ENCODE measurements around the gene FABP7.

Gene FABP7

DNA sequence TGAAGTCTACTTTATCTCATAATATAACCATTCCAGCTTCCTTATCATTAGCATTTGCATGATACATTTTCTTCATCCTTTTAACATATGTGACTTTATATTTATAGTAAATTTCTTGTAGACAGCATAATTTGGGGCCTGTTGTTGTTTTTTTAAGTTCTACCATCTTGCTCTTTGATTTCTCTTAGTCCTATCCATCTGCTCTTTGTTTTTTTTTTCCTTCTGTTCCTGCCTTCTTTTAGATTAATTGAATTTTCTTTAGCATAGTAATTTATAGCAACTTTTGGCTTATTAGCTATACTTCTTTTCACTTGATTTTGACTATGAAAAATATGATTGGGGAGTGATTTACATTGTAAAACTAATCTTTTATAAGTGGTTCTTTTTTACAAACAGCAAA is 19.2 kb upstream of the FABP7 start:
- DNase-seq (ENCODE audit: low spot score), result no peak

DNA sequence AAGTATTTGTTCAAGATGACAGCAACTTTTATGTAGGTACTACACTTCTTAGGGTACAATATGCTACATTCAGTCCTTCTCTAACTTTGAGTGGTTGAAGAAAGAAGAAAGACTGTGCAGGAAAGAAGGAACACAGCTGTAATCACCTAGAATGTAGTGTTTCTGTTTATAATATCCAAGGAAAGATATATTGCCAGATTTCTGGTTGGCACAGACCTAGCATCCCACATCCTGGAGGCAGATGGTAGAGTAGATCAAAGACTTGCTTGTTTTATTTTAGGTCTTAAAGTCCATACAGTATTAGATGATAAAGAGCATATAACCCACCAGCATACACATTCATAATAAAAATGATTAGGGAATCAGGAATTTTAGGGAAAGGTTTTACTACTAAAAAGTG is 13.3 kb upstream of the FABP7 start:
- no peak for DNase-seq (ENCODE audit: low spot score)

DNA sequence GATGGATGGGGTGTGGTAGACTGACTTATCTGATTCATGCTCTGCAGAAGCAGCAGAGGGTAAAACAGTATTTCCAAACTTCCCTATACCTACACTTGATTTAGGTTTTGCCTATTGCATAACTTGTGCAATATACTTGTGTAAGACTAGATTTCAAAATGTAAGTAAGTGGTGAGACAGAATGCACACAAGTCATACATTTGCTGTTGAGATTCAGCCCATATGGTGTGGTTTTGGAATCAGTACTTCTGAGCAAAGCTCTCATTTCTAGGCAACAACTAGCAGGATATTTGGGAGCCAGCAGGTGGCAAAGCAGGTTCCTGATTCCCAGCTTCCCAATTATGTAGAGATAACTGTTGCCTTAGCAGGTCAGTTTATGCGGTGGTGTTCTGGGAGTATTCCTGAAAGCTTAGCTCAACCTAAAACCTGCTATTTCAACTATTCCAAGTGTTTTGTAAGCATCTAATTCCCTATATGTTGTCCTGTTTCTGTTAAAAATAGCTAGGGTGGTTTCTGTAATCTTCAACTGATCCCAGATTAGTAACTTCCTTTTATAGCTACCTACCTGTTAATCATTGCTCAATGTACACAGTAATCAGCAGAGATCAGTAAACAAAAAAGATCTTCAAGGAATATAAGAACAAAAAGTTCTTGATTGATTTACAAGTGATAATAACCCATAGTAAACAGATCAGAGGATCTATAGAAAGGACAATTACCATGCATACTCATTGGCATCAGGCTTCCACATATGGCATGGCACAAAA is 8.5 kb upstream of the FABP7 start:
- DNase-seq (ENCODE audit: low spot score), result no peak

DNA sequence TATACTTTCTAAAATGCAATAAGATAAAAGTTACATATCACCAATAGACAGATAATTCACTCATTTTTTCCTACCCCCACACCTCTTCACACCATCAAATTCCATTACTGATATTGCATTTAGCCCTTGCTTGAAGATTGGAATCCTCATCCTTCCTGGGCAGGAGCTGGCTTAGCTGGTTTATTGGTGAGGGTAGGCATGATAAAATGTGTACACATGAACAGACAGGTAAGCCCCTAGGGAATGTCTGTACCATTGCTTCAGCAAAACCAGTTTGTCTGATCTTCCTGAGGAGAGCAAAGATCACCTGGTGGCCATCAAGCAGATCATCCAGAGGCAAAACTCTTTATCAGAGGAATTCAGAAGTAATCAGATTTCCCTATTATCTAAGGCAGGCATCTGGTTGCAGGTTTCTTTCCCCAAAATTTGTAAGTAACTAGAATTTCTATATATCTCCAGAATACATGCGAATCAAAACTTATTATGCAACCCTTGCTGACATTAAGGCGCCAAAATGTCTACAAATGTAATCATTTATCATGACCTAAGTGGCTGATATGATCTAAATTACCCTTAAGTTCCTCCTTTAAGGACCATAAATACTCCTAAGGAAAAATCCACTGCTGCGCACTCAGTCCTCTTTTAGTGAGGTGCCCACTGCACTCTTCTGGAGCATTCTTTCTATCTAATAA is 6.6 kb upstream of the FABP7 start:
- no peak for DNase-seq (ENCODE audit: low spot score)

DNA sequence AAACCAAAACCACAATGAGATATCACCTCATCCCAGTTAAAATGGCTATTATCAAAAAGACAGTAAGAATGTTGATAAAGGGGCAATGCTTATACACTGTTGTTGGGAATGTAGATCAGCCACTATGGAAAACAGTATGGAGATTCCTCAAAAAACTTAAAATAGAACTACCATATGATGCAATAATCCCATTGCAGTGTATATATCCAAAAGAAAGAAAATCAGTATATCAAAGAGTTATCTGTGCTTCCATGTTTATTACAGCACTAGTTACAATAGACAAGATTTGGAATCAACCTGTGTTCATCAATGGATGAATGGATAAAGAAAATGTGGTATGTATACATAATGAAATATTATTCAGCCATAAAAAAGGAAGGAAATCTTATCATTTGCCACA is 3.5 kb upstream of the FABP7 start:
- DNase-seq (ENCODE audit: low spot score), result no peak

DNA sequence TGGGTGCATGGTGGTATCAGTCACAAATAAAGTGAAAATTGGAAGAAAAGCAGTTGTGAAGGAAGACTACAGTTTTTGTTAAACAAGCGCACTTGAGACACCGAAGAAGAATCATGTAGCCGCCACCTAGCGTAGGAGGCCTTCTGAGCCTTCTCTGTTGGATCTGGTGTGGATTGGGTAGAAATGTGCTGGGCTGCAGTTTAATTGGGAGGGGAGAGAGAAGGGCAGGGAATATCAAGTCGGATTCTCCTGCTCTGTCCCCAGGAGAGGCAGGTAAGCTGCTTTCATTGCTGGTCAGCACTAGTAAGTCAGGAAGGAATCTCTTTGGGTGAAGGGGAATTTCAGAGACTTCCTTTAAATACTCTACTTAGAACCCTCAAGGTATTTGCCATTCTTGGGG is 1.2 kb upstream of the FABP7 start:
- no peak for DNase-seq (ENCODE audit: low spot score)

DNA sequence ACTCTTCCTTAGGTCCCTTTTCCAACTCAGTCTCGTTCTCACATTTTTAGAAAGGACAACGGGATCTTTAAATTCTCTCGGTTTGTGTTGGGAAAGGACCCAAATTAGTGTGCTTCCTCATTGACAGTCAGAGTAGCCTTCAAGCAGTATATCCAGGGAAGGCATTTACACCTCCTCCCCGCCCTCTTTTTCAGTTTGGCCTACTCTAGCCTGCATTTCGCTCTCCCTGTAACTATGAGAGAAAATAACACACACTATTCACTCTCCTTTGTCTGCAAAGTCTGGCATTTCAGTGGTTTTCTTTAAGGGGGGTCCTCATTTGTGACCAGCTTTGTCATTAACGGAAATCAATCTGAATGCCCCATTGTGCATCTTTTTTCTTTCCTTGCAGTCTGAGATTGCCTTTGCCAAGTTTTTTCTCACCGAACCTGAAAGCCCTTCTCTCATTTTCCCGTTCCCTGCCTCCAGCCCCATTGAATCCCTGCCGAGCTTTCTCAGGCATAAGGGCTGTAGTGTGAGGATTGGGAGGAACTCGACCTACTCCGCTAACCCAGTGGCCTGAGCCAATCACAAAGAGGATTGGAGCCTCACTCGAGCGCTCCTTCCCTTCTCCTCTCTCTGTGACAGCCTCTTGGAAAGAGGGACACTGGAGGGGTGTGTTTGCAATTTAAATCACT is 393 bp upstream of the FABP7 start:
- DNase-seq (ENCODE audit: low spot score), result no peak

DNA sequence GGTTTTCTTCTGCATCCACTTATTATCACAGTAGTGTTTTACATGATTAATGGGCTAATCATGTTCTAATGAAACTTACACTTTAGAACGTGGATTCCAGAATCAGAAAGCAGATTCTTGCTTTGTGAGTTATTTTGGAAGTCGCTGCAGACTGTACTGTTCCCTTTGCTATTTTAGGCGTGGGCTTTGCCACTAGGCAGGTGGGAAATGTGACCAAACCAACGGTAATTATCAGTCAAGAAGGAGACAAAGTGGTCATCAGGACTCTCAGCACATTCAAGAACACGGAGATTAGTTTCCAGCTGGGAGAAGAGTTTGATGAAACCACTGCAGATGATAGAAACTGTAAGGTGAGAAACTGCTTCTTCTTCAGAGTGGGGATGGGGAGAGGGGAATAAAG is 598 bp downstream of the FABP7 start:
- no peak for DNase-seq (ENCODE audit: low spot score)

DNA sequence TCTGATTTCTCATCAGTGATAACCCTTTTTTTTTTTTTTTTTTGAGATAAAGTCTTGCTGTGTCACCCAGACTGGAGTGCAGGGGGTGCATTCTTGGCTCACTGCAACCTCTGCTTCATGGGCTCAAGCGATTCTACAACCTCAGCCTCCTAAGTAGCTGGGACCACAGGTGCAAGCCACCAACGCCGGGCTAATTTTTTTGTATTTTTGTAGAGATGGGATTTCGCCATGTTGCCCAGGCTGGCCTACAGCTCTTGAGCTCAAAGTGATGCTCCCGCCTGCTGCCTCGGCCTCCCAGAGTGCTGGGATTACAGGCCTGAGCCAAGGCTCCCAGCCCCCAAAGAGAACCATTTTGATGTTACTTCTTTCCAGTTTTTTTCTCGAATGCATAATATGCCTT is 2.2 kb downstream of the FABP7 start:
- no peak for DNase-seq (ENCODE audit: low spot score)

DNA sequence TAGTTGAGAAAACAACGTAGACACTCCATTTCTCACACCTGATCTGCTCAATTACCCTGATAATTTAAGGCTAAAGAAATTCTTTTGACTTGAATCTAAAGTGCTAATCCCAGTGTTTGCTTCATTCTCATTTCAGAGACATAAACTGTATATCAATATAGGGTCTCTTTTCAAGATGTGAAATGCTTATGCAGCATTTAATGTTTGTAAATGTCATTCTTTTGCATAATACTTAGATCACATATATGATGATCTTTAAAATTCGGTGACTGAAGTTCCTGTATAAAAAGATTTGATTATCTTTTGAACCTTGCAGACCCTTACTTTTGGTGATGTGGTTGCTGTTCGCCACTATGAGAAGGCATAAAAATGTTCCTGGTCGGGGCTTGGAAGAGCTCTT is 3.9 kb downstream of the FABP7 start:
- no peak for DNase-seq (ENCODE audit: low spot score)

DNA sequence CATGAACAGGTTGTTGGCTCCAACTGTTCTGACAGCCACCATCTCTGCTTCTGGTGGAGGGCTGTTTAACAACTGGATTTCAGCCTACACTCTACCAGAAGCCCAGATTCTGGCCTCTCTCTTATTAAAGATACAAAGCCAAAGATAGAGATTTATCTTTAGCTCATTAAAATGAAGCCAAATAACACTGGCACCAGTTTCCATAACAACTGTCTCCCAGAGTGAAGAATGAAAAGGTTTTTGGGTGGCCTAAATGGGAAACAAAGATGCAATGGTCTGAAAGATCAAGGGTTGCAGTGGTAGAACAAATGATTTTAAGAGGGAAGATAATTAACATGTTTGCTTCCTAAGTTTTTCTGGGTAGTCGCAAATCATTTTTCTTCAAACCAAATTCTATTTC is 6.4 kb downstream of the FABP7 start:
- DNase-seq (ENCODE audit: low spot score), result no peak

DNA sequence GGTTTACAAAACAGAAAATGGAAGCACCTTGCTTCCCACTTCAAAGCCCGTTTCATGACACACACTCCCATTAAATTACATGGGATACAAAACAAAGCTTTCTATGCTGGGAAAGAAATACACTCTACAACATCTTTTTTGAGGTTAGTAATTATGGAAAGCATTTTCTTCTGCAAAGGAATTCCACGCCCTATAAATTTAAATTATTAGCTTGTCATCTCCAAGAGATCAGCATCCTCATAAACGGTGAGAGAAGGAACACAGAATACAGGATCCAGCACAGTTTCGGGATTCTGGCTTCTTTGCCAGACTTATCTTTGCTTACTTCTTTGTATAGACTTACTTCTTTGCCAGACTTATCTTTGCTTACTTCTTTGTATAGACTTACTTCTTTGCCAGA is 8.2 kb downstream of the FABP7 start:
- no peak for DNase-seq (ENCODE audit: low spot score)

DNA sequence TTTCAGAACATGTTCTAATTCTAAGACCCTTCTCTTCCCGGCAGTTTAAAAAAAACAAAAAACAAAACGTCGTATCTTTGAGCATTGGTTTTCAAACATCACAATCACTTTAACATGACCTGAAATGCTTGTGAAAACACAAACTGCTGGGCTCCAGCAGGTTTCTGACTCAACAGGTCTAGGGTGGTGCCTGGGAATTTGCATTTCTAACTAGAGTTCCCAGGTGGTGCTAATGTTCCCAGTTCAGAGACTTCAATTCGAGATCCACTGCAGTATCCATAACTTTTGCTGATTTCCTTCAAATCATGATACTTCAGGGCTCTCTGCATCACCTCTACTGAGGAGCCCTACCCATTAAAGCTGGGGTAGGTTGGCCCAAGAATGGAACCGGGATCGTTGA is 8.7 kb downstream of the FABP7 start:
- no peak for DNase-seq (ENCODE audit: low spot score)

DNA sequence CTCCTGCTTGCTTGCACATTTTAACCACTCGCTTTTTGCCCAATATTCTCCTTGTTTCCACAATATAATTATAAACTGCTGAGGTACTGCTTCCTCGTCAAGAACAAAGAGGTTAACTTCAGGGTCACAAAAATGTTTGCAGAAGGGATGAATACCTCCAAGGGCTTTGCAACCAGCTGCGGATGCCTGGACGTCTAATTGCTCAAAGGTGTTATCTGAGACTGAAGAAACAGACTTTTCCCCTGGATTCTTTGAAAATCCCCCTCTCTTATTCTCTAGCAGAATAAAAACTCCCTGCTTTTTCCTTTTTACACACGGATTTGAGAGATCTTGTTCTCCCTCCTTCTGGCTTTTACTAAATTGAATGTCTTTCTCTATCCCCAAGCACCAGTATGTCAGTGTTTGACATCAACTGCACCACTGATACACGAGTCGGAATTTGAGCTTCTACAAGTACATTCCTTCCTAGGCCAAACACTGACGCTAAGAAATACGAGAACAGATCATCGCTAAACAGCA is 9.2 kb downstream of the FABP7 start:
- no peak for DNase-seq (ENCODE audit: low spot score)

DNA sequence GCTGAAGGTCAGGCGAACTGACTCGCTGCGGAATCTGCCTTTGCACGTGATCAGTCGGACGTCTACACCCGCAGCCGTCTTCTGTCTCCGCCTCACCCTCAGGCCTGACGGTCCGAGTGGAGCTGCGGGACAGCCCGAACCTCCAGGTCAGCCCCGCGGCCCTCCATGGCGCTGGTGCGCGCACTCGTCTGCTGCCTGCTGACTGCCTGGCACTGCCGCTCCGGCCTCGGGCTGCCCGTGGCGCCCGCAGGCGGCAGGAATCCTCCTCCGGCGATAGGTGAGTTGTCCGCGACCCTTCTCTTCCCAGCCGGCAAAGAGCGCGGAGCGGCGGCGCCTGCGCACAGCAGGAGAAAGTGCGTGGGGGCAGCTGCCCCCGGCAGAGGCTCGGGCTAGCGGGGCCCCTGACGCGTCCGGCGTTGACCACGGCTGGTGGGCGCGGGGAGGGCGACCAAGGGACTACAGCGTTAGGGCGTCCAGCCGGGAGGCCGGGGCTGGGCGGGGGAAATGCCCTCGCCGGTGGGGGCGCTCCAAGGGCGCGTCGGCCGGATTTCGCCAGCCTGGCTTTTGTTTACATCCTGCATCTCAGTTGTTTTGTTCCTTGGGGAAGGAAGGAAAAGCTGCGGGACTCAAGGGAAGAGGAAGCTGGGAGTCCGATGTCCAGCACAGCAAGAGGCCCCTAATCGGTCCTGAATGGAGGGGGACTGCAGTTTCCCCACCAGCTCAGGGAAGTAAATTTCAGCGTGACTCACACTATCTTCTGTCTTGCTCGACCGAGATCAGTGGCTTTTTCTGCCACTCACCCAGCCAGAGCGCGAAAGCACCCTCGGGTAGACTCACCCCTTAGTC is 9.9 kb downstream of the FABP7 start, which contains the start of gene SMPDL3A:
SMPDL3A (plus strand) TSS at position 77 of the 846 bp plus-strand sequence; CDS start at position 166, 89 bp downstream.
- DNase-seq (ENCODE audit: low spot score), result no peak

DNA sequence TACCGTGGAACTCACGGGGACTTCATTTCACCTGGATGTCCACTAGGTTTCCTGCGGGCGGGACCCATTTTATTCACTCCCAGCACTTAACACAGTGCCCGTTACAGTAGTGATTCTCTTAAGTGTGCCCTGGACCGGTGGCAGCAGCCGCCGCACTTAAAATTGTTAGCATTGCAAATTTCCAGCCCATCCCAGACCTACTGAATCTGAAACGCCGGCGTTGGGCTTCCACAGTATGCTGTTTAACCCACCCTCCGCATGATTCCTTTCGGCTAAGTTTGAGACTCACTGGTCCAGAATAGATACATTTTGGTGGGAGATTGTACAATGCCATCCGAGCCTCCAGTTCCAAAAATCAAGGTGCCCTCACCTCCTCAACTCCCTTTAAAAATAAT is 10.5 kb downstream of the FABP7 start:
- no peak for DNase-seq (ENCODE audit: low spot score)

DNA sequence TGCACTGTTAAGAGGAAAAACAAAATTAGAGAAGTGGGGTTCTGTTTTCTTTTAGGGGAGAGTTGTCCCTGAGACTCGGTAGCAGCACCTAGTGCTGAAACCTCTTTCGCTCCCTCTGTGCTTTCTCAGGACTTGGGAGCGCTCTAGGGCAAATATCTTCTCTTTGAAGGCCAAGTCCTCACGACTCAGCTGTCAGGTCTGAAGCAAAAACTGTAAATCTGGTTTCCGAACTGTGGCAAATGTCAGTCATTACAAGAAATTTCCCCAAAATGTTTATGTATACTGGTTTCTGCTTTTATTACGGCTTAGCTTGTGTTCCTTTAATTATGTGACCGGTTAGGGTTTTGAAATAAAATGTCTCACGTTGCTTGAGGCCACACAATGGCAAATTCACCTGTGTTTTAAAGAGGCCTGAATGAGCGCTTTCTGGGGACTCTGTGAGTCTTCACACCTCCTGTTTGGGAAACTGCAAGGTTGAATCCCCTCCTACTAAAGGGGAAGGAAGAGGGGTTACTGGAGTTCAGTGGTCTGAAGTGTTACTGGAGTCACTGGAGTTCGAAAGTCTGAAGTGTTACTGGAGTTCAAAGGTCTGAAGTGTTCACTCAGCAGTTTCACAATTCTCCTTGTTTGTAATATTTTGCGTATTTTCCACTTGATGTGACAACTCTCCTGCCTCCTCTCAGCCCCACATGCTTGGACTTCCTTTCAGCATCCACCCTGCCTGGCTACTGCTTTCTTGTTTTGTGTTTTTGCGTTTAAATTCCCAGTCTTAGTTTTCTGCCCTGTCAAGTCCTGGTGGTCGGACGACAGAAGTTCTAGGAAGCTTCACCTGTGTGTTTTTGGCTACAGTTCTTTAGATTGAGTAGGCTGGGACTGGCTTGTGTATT is 11.2 kb downstream of the FABP7 start:
- no peak for DNase-seq (ENCODE audit: low spot score)

DNA sequence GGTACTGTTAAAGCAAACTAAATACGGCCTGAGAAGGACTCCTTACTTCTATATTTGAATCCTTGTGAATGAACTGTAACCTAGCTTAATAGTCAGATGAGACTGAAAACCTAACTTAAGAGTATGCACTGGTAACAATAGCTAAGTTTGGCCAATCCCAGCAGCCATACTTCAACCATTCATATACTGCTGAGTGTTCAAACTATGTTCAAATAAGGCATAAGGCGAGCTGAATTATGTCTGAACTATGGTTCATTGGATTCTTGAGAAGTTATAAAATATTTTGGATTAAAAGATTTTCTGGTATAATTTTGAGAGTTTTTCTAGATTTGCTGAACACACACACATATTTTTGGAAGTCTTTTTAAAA is 11.8 kb downstream of the FABP7 start:
- no peak for DNase-seq (ENCODE audit: low spot score)

DNA sequence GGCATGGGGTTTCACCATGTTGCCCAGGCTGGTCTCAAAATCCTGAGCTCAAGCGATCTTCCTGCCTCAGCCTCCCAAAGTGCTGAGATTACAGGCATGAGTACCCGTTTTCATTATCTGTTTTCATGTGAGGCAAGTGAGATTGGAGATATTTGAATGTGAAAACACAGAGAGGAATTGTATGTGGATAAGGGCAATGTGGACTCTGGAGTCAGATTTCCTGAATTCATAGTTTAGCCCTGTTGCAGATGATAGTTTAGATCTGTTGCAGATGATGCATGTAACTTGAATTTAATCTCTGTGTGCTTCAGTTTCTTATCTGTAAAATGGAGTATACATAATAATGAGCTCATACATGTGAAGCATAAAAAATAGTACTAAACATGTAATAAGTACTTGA is 13.2 kb downstream of the FABP7 start:
- DNase-seq (ENCODE audit: low spot score), result no peak

DNA sequence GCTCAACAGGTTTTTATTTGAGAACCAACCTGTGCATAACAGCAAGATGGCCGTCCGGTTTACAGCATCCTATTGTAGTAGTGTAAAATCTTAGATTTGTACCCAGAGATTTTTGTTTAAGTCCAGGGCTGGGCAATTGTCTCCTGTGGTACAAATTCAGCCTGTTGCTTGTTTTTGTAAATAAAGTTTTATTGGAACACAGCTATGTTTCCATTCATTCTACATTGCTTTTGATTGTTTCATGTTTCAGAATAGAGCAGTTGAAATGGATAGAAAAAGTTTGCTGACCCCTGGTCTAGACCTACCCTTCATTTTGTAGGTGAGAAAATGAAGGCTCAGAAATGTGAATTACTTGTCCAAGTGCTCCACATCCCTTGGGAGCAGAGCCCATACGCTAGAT is 18.0 kb downstream of the FABP7 start:
- DNase-seq (ENCODE audit: low spot score), result no peak

DNA sequence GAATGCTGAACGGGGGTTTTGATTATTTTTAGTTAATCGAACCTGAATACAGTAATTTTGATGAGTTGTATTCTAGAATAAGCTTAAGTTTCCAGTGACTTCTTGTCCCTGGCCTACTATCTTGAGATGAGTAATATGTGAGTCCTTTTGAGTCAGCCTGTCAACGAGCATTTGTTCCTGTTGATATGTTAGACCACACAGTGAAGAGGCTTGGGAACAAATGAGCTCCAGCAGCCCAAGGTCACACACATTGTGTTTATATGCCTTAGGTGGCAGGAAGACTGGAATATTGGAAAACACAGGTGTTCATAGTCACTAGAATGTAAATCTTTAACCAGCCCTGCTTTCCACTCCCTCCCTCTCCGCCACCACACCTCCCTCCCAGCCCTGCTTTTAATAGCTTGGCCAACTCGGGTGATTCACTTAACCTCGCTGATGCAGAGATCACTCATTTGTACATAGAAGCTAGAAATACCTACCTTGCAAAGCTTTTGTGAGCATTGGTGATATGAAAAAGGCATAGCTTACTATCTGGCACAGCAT is 18.7 kb downstream of the FABP7 start:
- DNase-seq (ENCODE audit: low spot score), result no peak

All from CD4-positive, alpha-beta T cell treated with Interleukin-6 at 100 ng/mL for 8 hours (primary cell).